Measurements from ENCODE around the gene HHAT.

HHAT gene

GRCh38 chr1:210447456-210448057 is 118.9 kb downstream of the HHAT start:
- no peak for DNase-seq

DNA sequence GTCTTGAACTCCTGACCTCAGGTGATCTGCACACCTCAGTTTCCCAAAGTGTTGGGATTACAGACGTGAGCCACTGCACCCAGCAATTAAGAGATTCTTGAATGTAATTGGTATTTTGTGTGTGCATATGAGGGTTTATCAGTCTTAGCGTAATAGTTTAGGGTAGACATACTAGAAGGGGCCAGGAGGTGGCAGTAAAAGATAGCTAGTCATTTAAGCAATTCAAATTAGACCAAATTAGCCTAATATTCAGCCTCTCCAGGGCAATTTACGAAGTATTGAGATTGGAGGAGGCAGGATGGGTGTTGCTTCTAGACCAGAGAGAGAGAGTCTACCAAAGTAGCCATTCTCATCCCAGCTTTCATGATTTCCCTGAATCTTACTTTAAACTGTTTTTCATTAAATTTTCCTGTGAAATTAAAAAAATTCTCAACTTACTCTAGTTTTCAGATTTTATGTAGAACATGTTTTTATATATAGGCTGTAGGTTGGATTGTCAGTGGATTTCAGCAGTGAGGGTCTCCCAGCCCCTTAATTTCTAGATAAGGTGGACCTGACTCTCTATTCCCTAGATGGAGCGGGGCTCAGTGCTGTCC is 119.7 kb downstream of the HHAT start:
- peak; percentile 25 for DNase-seq

- DNase-seq, result no peak
Observed at GRCh38 chr1:210455840-210456603, 127.3 kb downstream of the HHAT start.

- DNase-seq, result no peak
Observed at GRCh38 chr1:210456731-210457255, 128.1 kb downstream of the HHAT start.

- DNase-seq, result no peak
Observed at GRCh38 chr1:210457568-210457967, 128.9 kb downstream of the HHAT start.

DNA sequence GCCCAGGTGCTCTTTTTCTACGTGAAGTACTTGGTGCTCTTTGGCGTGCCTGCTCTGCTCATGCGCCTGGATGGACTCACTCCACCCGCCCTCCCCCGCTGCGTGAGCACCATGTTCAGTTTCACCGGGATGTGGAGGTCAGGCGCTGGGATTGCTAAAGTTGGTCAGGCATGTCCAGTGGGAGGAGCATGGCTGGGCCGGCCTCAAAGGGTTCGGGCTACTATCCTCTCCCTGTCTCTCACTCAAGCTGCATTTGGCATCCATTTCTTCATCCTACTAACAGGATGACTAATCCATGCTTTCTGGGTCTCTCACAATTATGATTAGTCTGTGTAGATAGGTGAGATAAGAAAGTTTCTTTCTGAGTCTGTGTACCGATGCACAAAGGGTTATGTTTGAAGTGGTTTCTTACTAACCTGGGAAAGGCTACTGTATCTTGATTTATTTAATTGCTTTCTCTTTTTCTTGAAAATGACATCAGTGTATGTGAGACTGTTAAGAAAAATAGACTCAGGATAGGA is 135.9 kb downstream of the HHAT start:
- DNase-seq, result peak; percentile 26

- DNase-seq, result no peak
Observed at GRCh38 chr1:210465150-210465549, 136.4 kb downstream of the HHAT start.

- DNase-seq, result no peak
Observed at GRCh38 chr1:210467440-210468043, 138.8 kb downstream of the HHAT start.

DNA sequence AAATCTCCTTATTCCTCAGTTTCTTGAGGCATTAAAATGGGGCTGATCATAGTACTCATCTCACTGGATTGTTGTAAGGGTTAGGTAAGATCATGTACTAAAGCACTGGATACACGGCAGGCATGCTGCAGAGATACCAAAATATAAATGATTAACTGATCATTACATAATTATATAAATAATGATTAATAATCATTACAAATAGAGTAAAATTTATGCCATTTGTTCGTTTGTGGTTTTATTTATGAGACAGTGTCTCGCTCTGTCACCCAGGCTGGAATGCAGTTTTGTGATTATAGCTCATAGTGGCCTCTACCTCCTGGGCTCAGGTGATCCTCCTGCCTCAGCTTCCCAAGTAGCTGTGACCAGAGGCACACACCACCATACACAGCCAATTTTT is 140.7 kb downstream of the HHAT start:
- DNase-seq, result no peak

DNA sequence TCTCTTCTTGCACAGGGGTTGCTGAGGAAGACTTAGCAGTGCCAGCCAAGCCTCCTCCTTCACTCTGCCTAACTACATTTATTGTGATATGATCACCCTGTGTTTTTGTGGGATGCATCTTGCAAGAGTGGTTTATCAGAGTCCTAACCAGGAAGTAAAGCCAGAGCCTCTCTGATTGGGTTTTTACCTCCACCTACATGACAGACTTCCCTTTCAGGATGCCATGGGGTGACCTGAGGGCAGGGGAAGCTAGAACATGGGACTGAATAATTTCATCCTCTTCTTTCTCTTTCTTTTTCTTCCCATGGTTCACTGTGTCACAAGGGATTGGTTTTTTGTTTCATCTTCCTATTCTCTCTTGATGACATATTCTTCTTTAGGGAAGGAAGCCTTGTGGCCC is 146.6 kb downstream of the HHAT start:
- no peak for DNase-seq

DNA sequence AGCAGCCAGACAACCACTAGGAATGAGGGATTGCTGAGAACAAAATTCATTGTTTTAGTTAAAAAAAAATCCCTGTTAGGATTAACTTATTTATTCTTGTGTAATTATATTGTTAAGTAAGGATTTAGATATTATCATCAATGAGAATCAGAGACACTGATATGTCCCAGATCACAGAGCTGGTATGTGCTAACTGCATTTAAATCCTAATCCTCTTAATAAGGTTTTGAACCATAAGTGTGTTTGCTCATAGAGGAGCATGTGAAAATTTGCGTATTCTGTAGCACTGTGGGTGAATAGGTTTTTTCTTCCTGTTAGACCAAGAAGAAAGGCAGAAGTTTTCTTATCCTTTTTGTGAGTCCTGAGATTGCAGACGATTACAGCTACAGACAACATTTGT is 147.1 kb downstream of the HHAT start:
- DNase-seq, result no peak

DNA sequence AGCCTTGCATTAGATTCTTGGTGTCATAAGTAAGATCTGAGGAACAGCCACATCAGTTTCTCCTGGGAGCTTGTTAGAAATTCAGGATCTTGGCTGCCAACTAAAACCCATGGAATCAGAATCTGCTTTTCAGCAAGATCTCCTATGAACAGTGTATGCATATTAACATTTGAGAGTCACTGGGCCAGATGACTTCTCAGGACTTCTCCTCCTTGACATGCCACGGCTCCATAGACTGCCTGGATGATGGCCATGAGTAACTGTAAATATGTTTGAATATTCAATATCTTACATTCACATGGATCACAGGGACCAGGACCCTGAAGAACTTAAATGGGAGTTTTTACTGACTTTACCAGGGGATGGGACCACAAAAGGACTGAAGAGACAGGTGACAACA is 148.0 kb downstream of the HHAT start:
- DNase-seq, result no peak

DNA sequence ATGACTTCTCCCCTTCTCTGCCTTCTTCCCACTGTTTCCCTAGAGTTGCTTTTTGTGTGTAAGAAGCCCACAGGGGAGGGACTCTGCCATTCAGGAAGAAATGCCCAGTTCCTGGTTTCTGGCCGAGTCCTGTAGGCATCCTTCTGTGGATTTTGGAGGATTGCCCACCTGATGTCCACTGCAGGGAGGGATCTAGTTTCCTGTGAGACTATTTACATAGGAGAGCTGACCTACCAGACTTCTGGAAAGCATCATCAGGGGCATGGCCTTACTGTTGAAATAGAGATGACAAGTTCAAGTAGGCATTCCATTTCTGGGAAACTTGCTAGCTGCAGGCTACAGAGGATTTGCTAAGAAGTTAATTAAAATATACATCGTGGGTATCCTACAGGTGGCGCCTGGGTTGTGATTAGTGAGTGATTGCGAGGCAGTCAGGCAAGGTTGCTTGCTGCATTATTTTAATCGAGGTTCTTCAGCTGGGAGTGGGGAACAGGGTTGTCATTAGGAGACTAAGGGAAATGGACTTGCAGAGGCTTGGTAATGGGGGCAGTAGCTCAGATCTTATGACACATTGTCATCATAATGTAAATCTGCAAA is 148.7 kb downstream of the HHAT start:
- no peak for DNase-seq

DNA sequence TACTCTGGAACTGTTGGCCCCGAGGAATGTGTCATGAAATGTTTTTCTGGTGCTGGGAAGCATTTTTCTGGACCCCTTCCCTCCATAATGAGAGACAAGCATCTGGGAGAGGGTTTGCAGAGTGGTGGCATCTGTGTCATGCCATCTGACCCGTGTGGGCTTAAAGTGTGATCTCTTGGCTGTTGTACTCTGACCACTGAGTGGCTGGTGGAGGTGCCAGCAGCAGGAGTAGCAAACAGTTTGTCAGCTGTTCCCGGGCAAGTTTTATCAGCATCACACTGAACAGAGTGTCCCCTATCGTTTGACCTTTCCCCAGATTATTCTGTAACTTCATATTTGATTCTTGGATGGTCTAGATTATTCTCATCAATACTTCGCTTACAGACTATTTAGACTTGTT is 150.1 kb downstream of the HHAT start:
- no peak for DNase-seq

GRCh38 chr1:210482491-210482890 is 153.8 kb downstream of the HHAT start:
- no peak for DNase-seq

DNA sequence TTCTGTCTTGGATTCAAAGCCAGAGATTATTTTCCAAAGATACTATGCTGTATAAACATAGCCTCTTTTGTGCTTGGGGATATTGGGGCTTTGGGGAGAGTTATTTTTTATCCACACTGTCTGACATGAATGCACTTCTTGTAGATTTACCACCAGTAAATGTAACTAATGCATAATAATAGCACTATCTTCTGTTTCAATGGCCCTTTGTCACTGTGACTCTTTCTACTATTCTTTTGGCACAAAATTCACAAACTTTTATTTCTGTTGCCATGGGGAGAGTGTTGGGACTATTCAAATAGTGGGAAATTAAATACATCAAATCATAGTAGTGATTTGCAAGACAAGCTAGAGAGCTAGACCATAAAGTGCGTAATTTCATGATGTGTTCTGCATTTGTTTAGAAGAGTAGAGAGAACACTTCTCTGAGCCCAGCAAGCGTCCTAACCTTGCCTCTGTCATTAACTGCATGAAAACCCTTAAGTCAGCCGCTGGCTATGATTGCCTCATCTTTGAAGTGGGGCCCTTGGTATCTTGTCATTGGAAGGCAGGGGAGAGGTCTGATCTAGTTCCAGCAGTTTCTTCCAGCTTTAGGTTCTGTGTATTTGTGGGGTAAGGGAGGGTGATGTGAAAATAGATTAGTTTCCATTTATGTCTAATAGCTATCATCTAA is 154.4 kb downstream of the HHAT start:
- no peak for DNase-seq

GRCh38 chr1:210483821-210484220 is 155.1 kb downstream of the HHAT start:
- no peak for DNase-seq

- DNase-seq, result no peak
Observed at GRCh38 chr1:210487021-210487420, 158.3 kb downstream of the HHAT start.

- no peak for DNase-seq
Observed at GRCh38 chr1:210489491-210489890, 160.8 kb downstream of the HHAT start.

GRCh38 chr1:210490781-210491180 is 162.1 kb downstream of the HHAT start:
- DNase-seq, result no peak

DNA sequence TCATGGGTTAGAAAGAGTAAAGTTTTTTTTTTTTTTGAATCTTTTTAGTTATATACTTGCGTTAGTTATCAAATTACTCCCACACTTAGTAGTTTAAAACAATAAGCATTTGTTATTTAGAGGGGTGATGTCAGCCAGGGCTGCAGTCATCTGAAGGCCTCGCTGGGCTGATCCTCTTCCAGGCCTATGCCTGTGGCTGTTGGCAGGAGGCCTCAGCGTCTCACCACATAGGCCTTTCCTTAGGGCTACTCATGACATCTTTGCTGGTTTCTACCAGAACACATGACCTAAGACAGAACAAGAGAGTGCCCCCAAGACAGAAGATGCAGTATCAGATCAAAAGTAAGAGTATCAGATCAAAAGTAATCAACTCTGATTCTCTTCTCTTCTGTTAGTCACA is 167.4 kb downstream of the HHAT start:
- no peak for DNase-seq

DNA sequence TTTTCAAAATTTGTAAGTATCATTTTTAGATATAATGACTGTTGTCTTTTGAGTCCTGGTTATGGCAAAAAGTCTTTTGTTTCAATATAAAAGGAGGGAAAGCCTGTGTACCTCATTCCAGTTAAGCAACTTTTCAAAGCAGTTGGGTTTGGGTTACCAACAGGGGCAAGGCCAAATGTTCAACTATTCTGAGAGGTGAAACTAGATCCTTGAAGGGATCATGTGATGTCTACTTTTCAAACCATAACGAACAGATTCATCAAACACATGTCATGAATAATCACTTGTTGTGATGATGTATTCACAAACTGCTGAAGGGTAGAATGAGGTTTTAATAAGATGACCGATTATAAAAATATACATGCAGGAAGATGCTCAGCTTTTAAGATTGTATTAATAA is 171.3 kb downstream of the HHAT start:
- no peak for DNase-seq

- DNase-seq, result no peak
Observed at GRCh38 chr1:210500831-210501230, 172.1 kb downstream of the HHAT start.
